GM12891 (cell line): Measurements from ENCODE around the gene GSTM4.
A peak's percentile ranks its signal among the peaks of the same experiment; 100 is the strongest.

Source experiments
- DNase-seq: peaks from one replicate; pipeline ENCODE4 v3.0.0; 2011; ENCODE audit warnings: low spot score; ENCODE audit not compliant: insufficient read length
- FAIRE-seq: peaks from 2 replicates; lab custom pipeline; 2011; peaks lifted over from hg19 to GRCh38; lab: Jason Lieb, UNC
- PAX5 ChIP-seq: IDR thresholded peaks from 2 replicates; pipeline ENCODE4 v1.6.1; 2011; ENCODE audit warnings: low read length, moderate library complexity, mild to moderate bottlenecking; ENCODE audit not compliant: insufficient read depth, severe bottlenecking
- POLR2A ChIP-seq: IDR thresholded peaks from 2 replicates; pipeline ENCODE4 v1.6.1; 2011; ENCODE audit warnings: low read depth, low read length, control low read depth
- POLR2AphosphoS5 ChIP-seq: IDR thresholded peaks from 2 replicates; pipeline ENCODE4 v1.6.1; 2011; ENCODE audit warnings: low read depth, low read length, control low read depth
- POU2F2 ChIP-seq: IDR thresholded peaks from 2 replicates; pipeline ENCODE4 v1.6.1; 2011; ENCODE audit warnings: low read depth, mild to moderate bottlenecking, control low read depth, low read length, moderate library complexity
- SPI1 ChIP-seq: IDR thresholded peaks from 2 replicates; pipeline ENCODE4 v1.6.1; 2011; ENCODE audit warnings: low read depth, low read length, control low read depth
- TAF1 ChIP-seq: IDR thresholded peaks from 2 replicates; pipeline ENCODE4 v1.6.1; 2011; ENCODE audit warnings: low read depth, low read length, control low read depth

Gene GSTM4

GRCh38 chr1:109637446-109637845, 18.5 kb upstream of the GSTM4 start:
- TF ChIP-seq POU2F2: no peak
- TF ChIP-seq PAX5: no peak
- TF ChIP-seq POLR2AphosphoS5: no peak
- TF ChIP-seq TAF1: no peak
- TF ChIP-seq POLR2A: no peak
- TF ChIP-seq SPI1: no peak
- no peak for FAIRE-seq
- DNase-seq: no peak

GRCh38 chr1:109639063-109639840, 16.6 kb upstream of the GSTM4 start:
- TF ChIP-seq TAF1 (no peak), SPI1 (no peak)
- FAIRE-seq (no peak), DNase-seq (no peak)

GRCh38 chr1:109639841-109640184, 16.1 kb upstream of the GSTM4 start:
- DNase-seq (no peak), FAIRE-seq (no peak)
- TF ChIP-seq POU2F2 (no peak), PAX5 (no peak), POLR2AphosphoS5 (no peak), POLR2A (no peak), TAF1 (no peak), SPI1 (no peak)

GRCh38 chr1:109640285-109640865, 15.5 kb upstream of the GSTM4 start:
- peak; percentile 95 for FAIRE-seq
- DNase-seq: no peak
- TF ChIP-seq POU2F2 (no peak), POLR2A (no peak), SPI1 (no peak), TAF1 (no peak), POLR2AphosphoS5 (no peak), PAX5 (no peak)

- no peak for TF ChIP-seq POLR2AphosphoS5
- no peak for TF ChIP-seq PAX5
- no peak for TF ChIP-seq SPI1
- no peak for TF ChIP-seq POLR2A
- no peak for TF ChIP-seq POU2F2
- TF ChIP-seq TAF1: no peak
- FAIRE-seq (no peak), DNase-seq (no peak)
Measured at GRCh38 chr1:109641078-109641740, 14.7 kb upstream of the GSTM4 start.

- TF ChIP-seq PAX5: no peak
- no peak for TF ChIP-seq POLR2AphosphoS5
- no peak for TF ChIP-seq SPI1
- TF ChIP-seq POU2F2: no peak
- TF ChIP-seq POLR2A: no peak
- no peak for TF ChIP-seq TAF1
- FAIRE-seq: no peak
- DNase-seq: no peak
Measured at GRCh38 chr1:109641861-109642260, 14.0 kb upstream of the GSTM4 start.

GRCh38 chr1:109642626-109643025, 13.3 kb upstream of the GSTM4 start:
- FAIRE-seq (no peak), DNase-seq (no peak)
- TF ChIP-seq POLR2A (no peak), POLR2AphosphoS5 (no peak), SPI1 (no peak), POU2F2 (no peak), TAF1 (no peak), PAX5 (no peak)

GRCh38 chr1:109643385-109644230, 12.3 kb upstream of the GSTM4 start:
- peak; percentile 81 for DNase-seq
- no peak for TF ChIP-seq POLR2A
- TF ChIP-seq TAF1: no peak
- no peak for TF ChIP-seq SPI1
- TF ChIP-seq POU2F2: no peak
- no peak for TF ChIP-seq PAX5
- no peak for TF ChIP-seq POLR2AphosphoS5
- FAIRE-seq: peak; percentile 79

GRCh38 chr1:109644670-109645069, 11.2 kb upstream of the GSTM4 start:
- DNase-seq (no peak), FAIRE-seq (no peak)
- TF ChIP-seq TAF1 (no peak), SPI1 (no peak), POLR2A (no peak), POU2F2 (no peak), PAX5 (no peak), POLR2AphosphoS5 (no peak)
